K562 (cell line): Measurements from ENCODE around the gene DNALI1. TPM values are rescaled to one million over a fixed set of nuclear protein-coding genes. Genes with fewer than 3 reads are reported as not detected.

Experiments used
- ARID1B ChIP-seq: fragments of 450-650 bp; IDR thresholded peaks from 2 replicates; pipeline ENCODE4 v1.6.1; 2016; ENCODE audit warnings: antibody characterized with exemption, mild to moderate bottlenecking, inconsistent platforms
- ATF1 ChIP-seq, 2 experiments: fragments of 450-650 bp in 1 of 2; IDR thresholded peaks; 2 replicates each; pipeline ENCODE4 v1.6.1; 2016; ENCODE audit warnings: missing compliant biosample characterization in 1 of 2, missing genetic modification characterization in 1 of 2
- BRCA1 ChIP-seq, 2 experiments: fragments of 450-650 bp in 1 of 2; sonication (generic) in 1 of 2; formaldehyde crosslinking in 1 of 2; IDR thresholded peaks; 2 replicates each; pipeline versions ENCODE4 v1.5.0 to v1.6.1; 2017 to 2020; ENCODE audit warnings: mild to moderate bottlenecking in 1 of 2, missing genetic modification reagents in 1 of 2
- FOXK2 ChIP-seq, 2 experiments: fragments of 450-650 bp; IDR thresholded peaks in 1 of 2; conservative IDR thresholded peaks in 1 of 2; 2 replicates each; pipeline ENCODE4 v1.6.1; 2016; ENCODE audit warnings: low read depth in 2 of 2, mild to moderate bottlenecking in 1 of 2
- HDGF ChIP-seq: fragments of 450-650 bp; IDR thresholded peaks from 2 replicates; pipeline ENCODE4 v1.6.1; 2016
- HLTF ChIP-seq: fragments of 450-650 bp; IDR thresholded peaks from 2 replicates; pipeline ENCODE4 v1.6.1; 2016
- ILF3 ChIP-seq: fragments of 450-650 bp; IDR thresholded peaks from 2 replicates; pipeline ENCODE4 v1.6.1; 2018; ENCODE audit warnings: antibody characterized with exemption, mild to moderate bottlenecking, moderate library complexity, borderline replicate concordance
- KDM2B ChIP-seq: fragments of 250-450 bp; sonication (Bioruptor Pico); IDR thresholded peaks from 2 replicates; pipeline ENCODE4 v1.8.0; 2021; ENCODE audit warnings: mild to moderate bottlenecking, moderate library complexity
- MTF1 ChIP-seq: fragments of 250-450 bp; sonication (Bioruptor Pico); IDR thresholded peaks from 2 replicates; pipeline ENCODE4 v1.9.0; 2021; ENCODE audit warnings: moderate library complexity, mild to moderate bottlenecking, inconsistent platforms, borderline replicate concordance
- NR1H2 ChIP-seq: sonication (generic); formaldehyde crosslinking; IDR thresholded peaks from 2 replicates; pipeline ENCODE4 v1.4.0; 2020; ENCODE audit warnings: mild to moderate bottlenecking, missing genetic modification reagents
- RBBP5 ChIP-seq: fragments of 200-600 bp; sonication (generic); IDR thresholded peaks from 2 replicates; pipeline ENCODE4 v1.6.1; 2012; ENCODE audit warnings: borderline replicate concordance, mild to moderate bottlenecking, low read length, control low read depth, inconsistent platforms; ENCODE audit not compliant: insufficient read depth, poor library complexity, severe bottlenecking
- ZC3H4 ChIP-seq: sonication (generic); formaldehyde crosslinking; IDR thresholded peaks from 2 replicates; pipeline ENCODE4 v1.9.0; 2021; ENCODE audit warnings: missing genetic modification reagents, borderline replicate concordance
- ZNF12 ChIP-seq: sonication (generic); formaldehyde crosslinking; IDR thresholded peaks from 2 replicates; pipeline ENCODE4 v1.4.0; 2020; ENCODE audit warnings: mild to moderate bottlenecking, missing genetic modification reagents
- ZNF445 ChIP-seq: fragments of 250-450 bp; sonication (Bioruptor Pico); IDR thresholded peaks from 2 replicates; pipeline ENCODE4 v1.4.0; 2020; ENCODE audit warnings: low read depth, mild to moderate bottlenecking, moderate library complexity
- ZNF584 ChIP-seq: fragments of 200-800 bp; sonication (Bioruptor generic); IDR thresholded peaks from 2 replicates; pipeline ENCODE4 v1.6.1; 2016; ENCODE audit warnings: low read depth, mild to moderate bottlenecking, missing genetic modification characterization, missing compliant biosample characterization
- ZNF76 ChIP-seq: fragments of 250-450 bp; sonication (Bioruptor Pico); IDR thresholded peaks from 2 replicates; pipeline ENCODE4 v1.4.0; 2020; ENCODE audit warnings: mild to moderate bottlenecking, moderate library complexity, borderline replicate concordance
- ZZZ3 ChIP-seq: fragments of 450-650 bp; IDR thresholded peaks from 2 replicates; pipeline ENCODE4 v1.6.1; 2016; ENCODE audit warnings: antibody characterized with exemption, mild to moderate bottlenecking, moderate library complexity
- polyA plus RNA-seq, 8 experiments: library from polyadenylated mRNA; depleted of rRNA in 4 of 8; stranded (reverse) in 5 of 8; unstranded in 3 of 8; fragments of >200 nt; fragmentation: Nextera tagmentation in 2 of 8; fragmentation: Illumina TruSeq in 1 of 8; extraction: Ambion mirVana in 2 of 8; extraction: Trizol in 1 of 8; gene quantifications; 2 replicates each; pipeline versions ENCODE4 v1.2.1 to v1.2.3, GENCODE V29; 2011 to 2014; ENCODE audit warnings: inconsistent platforms in 1 of 8, missing spikeins in 1 of 8
- total RNA-seq, 7 experiments: library from RNA; depleted of rRNA in 6 of 7; stranded (reverse); fragments of >200 nt in 6 of 7; fragmentation: Illumina TruSeq in 2 of 7; extraction: Trizol in 2 of 7; gene quantifications; 2 replicates each; pipeline versions ENCODE4 v1.2.1 to v1.2.3, GENCODE V29; 2011 to 2021; ENCODE audit warnings: low replicate concordance in 1 of 7
- TF ChIP-seq, protein P1 (sequence below): fragments of 450-650 bp; IDR thresholded peaks from 2 replicates; pipeline ENCODE4 v1.6.1; 2016; ENCODE audit warnings: antibody characterized with exemption
- TF ChIP-seq, protein P2 (sequence below): fragments of 250-450 bp; sonication (Bioruptor Pico); IDR thresholded peaks from 2 replicates; pipeline ENCODE4 v1.4.0; 2020; ENCODE audit warnings: mild to moderate bottlenecking
- TF ChIP-seq, protein P3 (sequence below): sonication (generic); formaldehyde crosslinking; IDR thresholded peaks from 2 replicates; pipeline ENCODE4 v1.8.1; 2023; ENCODE audit warnings: mild to moderate bottlenecking, missing genetic modification reagents, moderate library complexity
- TF ChIP-seq, protein P4 (sequence below): fragments of 450-650 bp; formaldehyde crosslinking; IDR thresholded peaks from 2 replicates; pipeline ENCODE4 v1.4.0; 2020; ENCODE audit warnings: mild to moderate bottlenecking, moderate library complexity

DNALI1 gene
- total and polyA plus RNA-seq, 9 of the 15 experiments (the other 6 are each of a cell fraction or from before 2014, with no cell fraction given), result 0.87 to 5.6 (median 1.2) TPM

DNA sequence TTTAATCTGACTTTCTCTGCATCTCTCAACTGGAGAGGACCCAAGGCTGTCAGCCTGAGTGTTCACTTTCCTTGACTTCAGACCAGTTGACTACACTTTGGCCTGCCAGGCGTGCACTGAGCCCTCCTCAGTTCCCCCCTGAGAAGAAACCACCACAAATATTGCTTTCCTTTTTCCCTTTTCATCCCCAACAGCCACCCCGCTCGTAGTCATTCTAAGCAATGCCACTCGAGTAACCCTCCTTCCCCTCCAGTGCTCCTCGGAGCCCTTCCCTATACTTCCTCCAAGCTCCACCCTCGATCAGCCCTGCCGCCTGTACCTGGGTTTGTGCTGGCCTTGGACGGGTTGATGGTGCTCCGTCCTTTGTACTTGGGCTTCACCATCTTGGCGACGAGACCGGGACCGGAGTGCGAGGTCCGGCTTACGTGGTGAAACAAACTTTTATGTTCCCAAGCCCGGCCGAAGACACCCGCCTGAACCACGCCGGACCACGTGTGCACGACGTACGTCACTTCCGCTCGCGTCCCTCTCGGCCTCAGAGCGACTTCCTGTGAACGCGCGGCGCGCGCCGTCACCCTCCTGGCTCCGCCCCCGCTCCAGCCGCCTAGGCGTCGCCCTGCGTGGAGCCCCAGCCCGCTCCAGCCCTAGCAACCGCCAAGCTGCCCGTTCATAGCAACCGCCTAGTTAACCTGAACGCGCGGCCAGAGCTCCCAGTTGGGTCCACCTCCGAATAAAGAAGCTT lies 38.9 kb downstream of the DNALI1 start, which contains the start of gene GNL2 (continued):
- no peak for TF ChIP-seq HDGF
- TF ChIP-seq ZC3H4 (CRISPR knock-in tag), result no peak
- peak; percentile 66; the same call in 1 of the 2 replicates for TF ChIP-seq ATF1 (CRISPR knock-in tag; IDR thresholded peaks at IDR 0.05)
- TF ChIP-seq ATF1 (tag; IDR thresholded peaks at IDR 0.05), result peak; percentile 98
- TF ChIP-seq ZNF445 (CRISPR knock-in tag), result no peak
- TF ChIP-seq, protein P1, sequence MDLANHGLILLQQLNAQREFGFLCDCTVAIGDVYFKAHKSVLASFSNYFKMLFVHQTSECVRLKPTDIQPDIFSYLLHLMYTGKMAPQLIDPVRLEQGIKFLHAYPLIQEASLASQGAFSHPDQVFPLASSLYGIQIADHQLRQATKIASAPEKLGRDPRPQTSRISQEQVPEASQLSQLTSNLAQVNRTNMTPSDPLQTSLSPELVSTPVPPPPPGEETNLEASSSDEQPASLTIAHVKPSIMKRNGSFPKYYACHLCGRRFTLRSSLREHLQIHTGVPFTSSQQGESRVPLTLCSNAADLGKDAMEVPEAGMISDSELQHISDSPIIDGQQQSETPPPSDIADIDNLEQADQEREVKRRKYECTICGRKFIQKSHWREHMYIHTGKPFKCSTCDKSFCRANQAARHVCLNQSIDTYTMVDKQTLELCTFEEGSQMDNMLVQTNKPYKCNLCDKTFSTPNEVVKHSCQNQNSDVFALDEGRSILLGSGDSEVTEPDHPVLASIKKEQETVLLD, result peak; percentile 35; the same call in 1 of the 2 replicates
- TF ChIP-seq MTF1 (CRISPR knock-in tag), result no peak
- no peak for TF ChIP-seq ILF3
- TF ChIP-seq RBBP5, result peak; percentile 82
- TF ChIP-seq, protein P2, sequence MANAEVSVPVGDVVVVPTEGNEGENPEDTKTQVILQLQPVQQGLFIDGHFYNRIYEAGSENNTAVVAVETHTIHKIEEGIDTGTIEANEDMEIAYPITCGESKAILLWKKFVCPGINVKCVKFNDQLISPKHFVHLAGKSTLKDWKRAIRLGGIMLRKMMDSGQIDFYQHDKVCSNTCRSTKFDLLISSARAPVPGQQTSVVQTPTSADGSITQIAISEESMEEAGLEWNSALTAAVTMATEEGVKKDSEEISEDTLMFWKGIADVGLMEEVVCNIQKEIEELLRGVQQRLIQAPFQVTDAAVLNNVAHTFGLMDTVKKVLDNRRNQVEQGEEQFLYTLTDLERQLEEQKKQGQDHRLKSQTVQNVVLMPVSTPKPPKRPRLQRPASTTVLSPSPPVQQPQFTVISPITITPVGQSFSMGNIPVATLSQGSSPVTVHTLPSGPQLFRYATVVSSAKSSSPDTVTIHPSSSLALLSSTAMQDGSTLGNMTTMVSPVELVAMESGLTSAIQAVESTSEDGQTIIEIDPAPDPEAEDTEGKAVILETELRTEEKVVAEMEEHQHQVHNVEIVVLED, result peak; percentile 82
- TF ChIP-seq, protein P3, sequence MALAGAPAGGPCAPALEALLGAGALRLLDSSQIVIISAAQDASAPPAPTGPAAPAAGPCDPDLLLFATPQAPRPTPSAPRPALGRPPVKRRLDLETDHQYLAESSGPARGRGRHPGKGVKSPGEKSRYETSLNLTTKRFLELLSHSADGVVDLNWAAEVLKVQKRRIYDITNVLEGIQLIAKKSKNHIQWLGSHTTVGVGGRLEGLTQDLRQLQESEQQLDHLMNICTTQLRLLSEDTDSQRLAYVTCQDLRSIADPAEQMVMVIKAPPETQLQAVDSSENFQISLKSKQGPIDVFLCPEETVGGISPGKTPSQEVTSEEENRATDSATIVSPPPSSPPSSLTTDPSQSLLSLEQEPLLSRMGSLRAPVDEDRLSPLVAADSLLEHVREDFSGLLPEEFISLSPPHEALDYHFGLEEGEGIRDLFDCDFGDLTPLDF (CRISPR knock-in tag), result peak; percentile 36; the same call in 1 of the 2 replicates
- no peak for TF ChIP-seq ZNF584 (CRISPR knock-in tag)
- peak in 1 of 2 experiments; percentile 78; a peak in 2 of 4 replicates for TF ChIP-seq FOXK2 (conservative IDR thresholded peaks at IDR 0.05 in 1 of 2, IDR thresholded peaks at IDR 0.05 in 1 of 2; ENCODE audit: low read depth in 2 of 2)
- no peak for TF ChIP-seq NR1H2 (CRISPR knock-in tag)
- no peak for TF ChIP-seq BRCA1 (IDR thresholded peaks at IDR 0.05)
- TF ChIP-seq BRCA1 (CRISPR knock-in tag; IDR thresholded peaks at IDR 0.05), result no peak
- 0 out of 2 replicates have a peak, but pooled peaks have one; percentile 27 for TF ChIP-seq ARID1B
- TF ChIP-seq HLTF, result peak; percentile 58; the same call in 1 of the 2 replicates
- no peak for TF ChIP-seq ZNF76 (CRISPR knock-in tag)
- peak; percentile 71; the same call in 1 of the 2 replicates for TF ChIP-seq ZNF12 (CRISPR knock-in tag)
- TF ChIP-seq, protein P4, sequence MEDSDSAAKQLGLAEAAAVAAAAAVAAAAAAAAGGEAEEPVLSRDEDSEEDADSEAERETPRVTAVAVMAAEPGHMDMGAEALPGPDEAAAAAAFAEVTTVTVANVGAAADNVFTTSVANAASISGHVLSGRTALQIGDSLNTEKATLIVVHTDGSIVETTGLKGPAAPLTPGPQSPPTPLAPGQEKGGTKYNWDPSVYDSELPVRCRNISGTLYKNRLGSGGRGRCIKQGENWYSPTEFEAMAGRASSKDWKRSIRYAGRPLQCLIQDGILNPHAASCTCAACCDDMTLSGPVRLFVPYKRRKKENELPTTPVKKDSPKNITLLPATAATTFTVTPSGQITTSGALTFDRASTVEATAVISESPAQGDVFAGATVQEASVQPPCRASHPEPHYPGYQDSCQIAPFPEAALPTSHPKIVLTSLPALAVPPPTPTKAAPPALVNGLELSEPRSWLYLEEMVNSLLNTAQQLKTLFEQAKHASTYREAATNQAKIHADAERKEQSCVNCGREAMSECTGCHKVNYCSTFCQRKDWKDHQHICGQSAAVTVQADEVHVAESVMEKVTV, result no peak
- TF ChIP-seq KDM2B (CRISPR knock-in tag), result 0 out of 2 replicates have a peak, but pooled peaks have one; percentile 49
- TF ChIP-seq ZZZ3, result no peak
